Measurements from ENCODE around the gene C19orf47. TPM values are rescaled to one million over a fixed set of nuclear protein-coding genes. Genes with fewer than 3 reads are reported as not detected.

C19orf47 gene
- total RNA-seq, 1 experiment from 2014 or later, result 18.0 TPM

DNA sequence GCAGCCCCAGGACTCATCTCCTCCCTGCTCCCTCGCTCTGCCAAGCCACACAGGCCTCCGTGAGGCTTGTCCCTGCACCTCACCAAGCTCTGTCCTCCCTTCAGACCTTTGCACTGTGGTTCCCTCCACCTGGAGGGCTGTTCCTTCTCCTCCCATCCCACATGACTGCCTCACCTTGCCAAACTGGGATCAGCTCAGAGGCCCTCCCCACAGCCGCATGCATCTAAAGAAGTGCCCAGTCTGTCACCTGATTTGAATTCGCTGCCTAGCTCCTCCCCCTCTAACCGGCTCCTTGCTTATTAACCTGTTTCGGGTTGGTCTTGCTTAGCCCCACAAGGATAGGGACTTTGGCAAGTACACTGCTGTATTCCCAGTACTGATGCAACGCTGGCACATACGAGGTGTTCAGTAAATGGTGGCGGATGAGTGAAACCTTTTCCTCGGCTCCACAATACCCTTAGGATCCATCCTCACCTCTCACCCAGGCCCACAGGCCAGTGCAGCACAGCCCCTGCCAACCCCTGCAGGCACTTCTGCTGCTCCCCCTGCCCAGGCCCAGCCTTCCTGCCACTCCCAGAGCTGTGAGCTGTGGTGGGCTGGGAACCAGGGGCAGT, 67.5 kb downstream of the C19orf47 start:
- intact Hi-C loops (cut with micrococcal nuclease), result no loop called here
- TF ChIP-seq EZH2 (IDR thresholded peaks at IDR 0.05), result no peak
- TF ChIP-seq SIN3A (IDR thresholded peaks at IDR 0.05; ENCODE audit: low read depth), result no peak
- TF ChIP-seq, protein P1, sequence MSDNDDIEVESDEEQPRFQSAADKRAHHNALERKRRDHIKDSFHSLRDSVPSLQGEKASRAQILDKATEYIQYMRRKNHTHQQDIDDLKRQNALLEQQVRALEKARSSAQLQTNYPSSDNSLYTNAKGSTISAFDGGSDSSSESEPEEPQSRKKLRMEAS (IDR thresholded peaks at IDR 0.05), result no peak
- TF ChIP-seq EGR1 (IDR thresholded peaks at IDR 0.05; ENCODE audit: low read depth), result no peak
- TF ChIP-seq SP1 (IDR thresholded peaks at IDR 0.05; ENCODE audit: low read depth), result no peak
- TF ChIP-seq ELF1 (IDR thresholded peaks at IDR 0.05; ENCODE audit: borderline replicate concordance, low read depth), result no peak
- no peak for TF ChIP-seq RAD21 (IDR thresholded peaks at IDR 0.05; ENCODE audit: low read depth)
- TF ChIP-seq, protein P2, sequence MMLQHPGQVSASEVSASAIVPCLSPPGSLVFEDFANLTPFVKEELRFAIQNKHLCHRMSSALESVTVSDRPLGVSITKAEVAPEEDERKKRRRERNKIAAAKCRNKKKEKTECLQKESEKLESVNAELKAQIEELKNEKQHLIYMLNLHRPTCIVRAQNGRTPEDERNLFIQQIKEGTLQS (IDR thresholded peaks at IDR 0.05), result no peak
- no peak for TF ChIP-seq EZH2phosphoT487 (IDR thresholded peaks at IDR 0.05; ENCODE audit: borderline replicate concordance)
- TF ChIP-seq, protein P3, sequence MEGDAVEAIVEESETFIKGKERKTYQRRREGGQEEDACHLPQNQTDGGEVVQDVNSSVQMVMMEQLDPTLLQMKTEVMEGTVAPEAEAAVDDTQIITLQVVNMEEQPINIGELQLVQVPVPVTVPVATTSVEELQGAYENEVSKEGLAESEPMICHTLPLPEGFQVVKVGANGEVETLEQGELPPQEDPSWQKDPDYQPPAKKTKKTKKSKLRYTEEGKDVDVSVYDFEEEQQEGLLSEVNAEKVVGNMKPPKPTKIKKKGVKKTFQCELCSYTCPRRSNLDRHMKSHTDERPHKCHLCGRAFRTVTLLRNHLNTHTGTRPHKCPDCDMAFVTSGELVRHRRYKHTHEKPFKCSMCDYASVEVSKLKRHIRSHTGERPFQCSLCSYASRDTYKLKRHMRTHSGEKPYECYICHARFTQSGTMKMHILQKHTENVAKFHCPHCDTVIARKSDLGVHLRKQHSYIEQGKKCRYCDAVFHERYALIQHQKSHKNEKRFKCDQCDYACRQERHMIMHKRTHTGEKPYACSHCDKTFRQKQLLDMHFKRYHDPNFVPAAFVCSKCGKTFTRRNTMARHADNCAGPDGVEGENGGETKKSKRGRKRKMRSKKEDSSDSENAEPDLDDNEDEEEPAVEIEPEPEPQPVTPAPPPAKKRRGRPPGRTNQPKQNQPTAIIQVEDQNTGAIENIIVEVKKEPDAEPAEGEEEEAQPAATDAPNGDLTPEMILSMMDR (IDR thresholded peaks at IDR 0.05 in 2 of 3, conservative IDR thresholded peaks at IDR 0.05 in 1 of 3; ENCODE audit: borderline replicate concordance in 1 of 3, insufficient read depth in 1 of 3, low read depth in 2 of 3, low read length in 2 of 3), result no peak
- TF ChIP-seq JUND (IDR thresholded peaks at IDR 0.05), result no peak
- no peak for TF ChIP-seq POLR2A (IDR thresholded peaks at IDR 0.05; ENCODE audit: borderline replicate concordance, extremely low read depth, insufficient read depth, insufficient read length)
- TF ChIP-seq YY1 (IDR thresholded peaks at IDR 0.05; ENCODE audit: extremely low read depth, insufficient replicate concordance, low read depth, low read length), result no peak
- no peak for TF ChIP-seq TCF7L2 (IDR thresholded peaks at IDR 0.05; ENCODE audit: borderline replicate concordance, extremely low read depth, insufficient read depth, insufficient read length)
- ChIA-PET CTCF (no interaction called here), RAD21 (ENCODE audit: low non-redundant PET in 1 of 2, low total read pairs in 2 of 2, uncharacterized antibody in 2 of 2, unreplicated experiment in 2 of 2) (no interaction called here), POLR2A (no interaction called here)
- DNase-seq (ENCODE audit: low read depth, low spot score) (no peak), ATAC-seq (no peak)
- Histone ChIP-seq H2AFZ (ENCODE audit: low read depth, low read length, poor library complexity, severe bottlenecking) (no peak overlapping the region), H3K9me2 (ENCODE audit: insufficient read depth) (no peaks in the 10 kb centered on the region), H3K9me3 (ENCODE audit: control insufficient read depth in 1 of 2, insufficient read depth in 1 of 2, low read depth in 1 of 2, low read length in 2 of 2) (no peaks in the 10 kb centered on the region), H3K79me2 (ENCODE audit: insufficient read depth, low read length) (peaks cover 90% of the 10 kb centered on the region), H3K4me1 (ENCODE audit: control insufficient read depth in 1 of 2, insufficient read depth in 2 of 2, low read length in 2 of 2) (peaks cover 8 to 13% of the 10 kb centered on the region in 2 experiments), H3K4me3 (replicated peaks in 1 of 2; ENCODE audit: low read depth in 1 of 2, low read length in 2 of 2) (no peak overlapping the region), H3K4me2 (ENCODE audit: low read length) (no peak overlapping the region), H4K20me1 (ENCODE audit: insufficient read depth) (no peaks in the 10 kb centered on the region), H3K9ac (ENCODE audit: low read length) (no peak overlapping the region), H3K27ac (ENCODE audit: low read depth, low read length) (no peak overlapping the region), H3K36me3 (ENCODE audit: control insufficient read depth in 1 of 2, insufficient read depth in 2 of 2, low read length in 2 of 2) (peaks cover 0 to 4% of the 10 kb centered on the region in 2 experiments; a peak in 1 of 4 replicates), H3K27me3 (ENCODE audit: insufficient read depth, low read length) (no peaks in the 10 kb centered on the region)
- BruUV-seq (replicated peaks), result no TSS peak
